Measurements from ENCODE around the gene CDH4.

The CDH4 gene

GRCh38 chr20:61798632-61799031 lies 546.6 kb downstream of the CDH4 start:
- TF ChIP-seq CTCF (IDR thresholded peaks at IDR 0.05; ENCODE audit: extremely low read depth, missing control alignments) = no peak
- DNase-seq (ENCODE audit: low spot score) = no peak

- no peak for TF ChIP-seq CTCF (IDR thresholded peaks at IDR 0.05; ENCODE audit: extremely low read depth, missing control alignments)
- no peak for DNase-seq (ENCODE audit: low spot score)
Measured at GRCh38 chr20:61799394-61799923, 547.4 kb downstream of the CDH4 start.

DNA sequence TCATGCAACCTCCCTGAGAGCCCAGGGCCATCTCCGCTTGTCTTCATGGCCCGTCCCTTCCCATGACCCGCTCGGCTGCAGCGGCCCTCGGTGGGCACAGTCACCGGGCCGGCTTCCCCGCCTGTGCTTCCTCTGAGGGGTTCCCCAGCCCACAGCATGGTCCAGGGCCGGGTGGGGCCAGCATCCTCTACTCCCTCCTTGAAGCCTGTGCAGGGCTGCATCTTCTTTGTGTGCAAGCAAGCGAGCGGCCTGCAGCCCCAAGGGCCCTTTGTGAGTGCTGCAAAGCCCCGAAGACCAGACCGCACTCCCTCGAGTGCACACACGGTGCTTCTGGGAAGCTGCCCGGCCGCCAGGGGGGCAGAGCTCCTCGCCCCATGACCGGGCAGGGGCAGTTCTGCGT lies 547.9 kb downstream of the CDH4 start:
- TF ChIP-seq CTCF (IDR thresholded peaks at IDR 0.05; ENCODE audit: extremely low read depth, missing control alignments) = no peak
- DNase-seq (ENCODE audit: low spot score) = no peak

GRCh38 chr20:61800359-61801064 lies 548.5 kb downstream of the CDH4 start:
- DNase-seq (ENCODE audit: low spot score) = no peak
- TF ChIP-seq CTCF (IDR thresholded peaks at IDR 0.05; ENCODE audit: extremely low read depth, missing control alignments) = no peak

DNA sequence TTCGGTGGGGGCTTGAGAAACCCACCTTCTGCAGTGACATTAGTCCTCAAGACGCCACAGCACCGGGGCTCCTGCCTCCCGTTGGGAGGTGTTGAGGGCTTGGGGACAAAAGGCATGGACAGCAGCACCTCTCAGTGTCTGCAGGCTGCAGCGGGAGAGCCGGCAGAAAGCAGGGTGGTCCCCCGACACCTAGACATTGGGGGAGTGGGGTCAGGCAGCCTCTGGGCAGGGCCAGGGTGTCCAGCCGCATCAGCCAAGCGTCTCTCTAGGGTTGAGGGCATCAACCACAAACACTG lies 549.0 kb downstream of the CDH4 start:
- no peak for DNase-seq (ENCODE audit: low spot score)
- no peak for TF ChIP-seq CTCF (IDR thresholded peaks at IDR 0.05; ENCODE audit: extremely low read depth, missing control alignments)

- no peak for DNase-seq (ENCODE audit: low spot score)
- TF ChIP-seq CTCF (IDR thresholded peaks at IDR 0.05; ENCODE audit: extremely low read depth, missing control alignments) = no peak
Measured at GRCh38 chr20:61801428-61801827, 549.4 kb downstream of the CDH4 start.

DNA sequence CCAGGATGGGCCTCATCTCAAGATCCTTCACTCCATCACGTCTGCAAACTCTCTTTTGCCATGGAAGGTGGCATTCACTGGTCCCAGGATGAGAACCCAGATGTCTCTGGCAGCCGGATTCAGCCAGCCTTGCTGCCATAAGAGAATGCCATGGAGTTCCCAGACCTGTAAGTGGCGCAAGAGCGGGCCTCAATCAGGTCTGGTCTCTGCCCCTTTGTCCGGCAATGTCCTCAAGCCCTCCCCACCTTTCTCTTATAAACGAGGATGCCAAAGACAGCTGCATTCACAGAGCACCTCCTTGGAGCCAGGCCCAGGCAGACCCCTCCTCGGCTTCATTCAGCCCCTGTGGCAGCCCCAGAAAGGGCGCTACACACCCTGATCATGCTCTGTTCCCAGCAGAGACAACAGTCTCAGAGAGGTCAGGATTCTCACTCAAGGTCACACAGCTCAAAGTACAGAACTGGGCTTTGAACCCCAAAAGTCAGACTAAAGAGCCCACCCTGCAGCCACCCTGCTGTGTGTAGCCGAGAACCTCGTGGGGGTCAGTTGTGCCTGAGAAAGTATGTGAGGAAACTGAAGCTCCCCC lies 549.9 kb downstream of the CDH4 start:
- no peak for TF ChIP-seq CTCF (IDR thresholded peaks at IDR 0.05; ENCODE audit: extremely low read depth, missing control alignments)
- no peak for DNase-seq (ENCODE audit: low spot score)

Data from GM20000 (cell line).